HUDEP-2 (cell line): Measurements from ENCODE around the gene GLOD4.
"Not testable (repeated sequence)": the region's sequence is repeated elsewhere in the genome, so short reads cannot be mapped to it uniquely, and the experiment has no call there.

ENCODE experiments used
- DNase-seq, 76 experiments: peaks; one replicate each; lab custom pipeline; 2025; ENCODE audit not compliant: unreplicated experiment in 76 of 76; lab: John Stamatoyannopoulos, UW

GLOD4 gene

DNA sequence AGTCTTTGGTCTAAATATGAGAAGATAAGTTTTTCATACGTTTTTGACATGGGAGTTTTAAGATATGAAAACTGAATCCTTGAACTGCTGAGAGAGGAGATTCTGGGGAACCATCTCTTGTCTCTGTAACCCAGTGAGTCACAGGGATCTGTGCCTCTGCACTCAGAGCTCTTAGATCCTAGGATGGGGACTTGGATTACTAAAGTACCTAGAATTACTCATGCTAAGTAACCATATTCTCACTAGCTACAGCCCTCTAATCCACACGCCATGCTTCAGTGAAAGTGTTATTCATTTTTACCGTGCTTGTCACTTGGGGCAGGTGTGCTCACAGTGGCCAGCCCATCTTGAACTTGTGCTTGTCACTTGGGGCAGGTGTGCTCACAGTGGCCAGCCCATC, 2.1 kb upstream of the GLOD4 start:
- DNase-seq = no peak

DNA sequence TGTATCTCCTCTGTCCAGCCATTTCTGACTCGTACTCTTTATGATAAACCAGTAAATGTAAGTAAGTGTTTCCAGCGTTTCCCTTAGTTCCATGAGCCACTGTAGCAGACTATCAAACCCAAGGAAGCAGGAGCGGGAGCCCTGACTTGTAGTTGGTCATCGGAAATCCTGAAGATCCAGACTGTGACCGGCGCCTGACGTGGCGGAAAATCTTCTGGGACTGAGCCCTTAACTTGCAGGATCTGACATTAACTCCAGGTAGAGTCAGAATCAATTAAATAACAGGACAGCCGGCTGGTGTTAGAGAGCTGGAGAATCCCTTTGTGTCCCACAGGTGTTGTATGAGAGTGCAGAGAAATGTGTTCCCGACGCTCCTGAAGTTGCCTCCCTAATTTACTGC, 4.0 kb downstream of the GLOD4 start:
- DNase-seq = no peak

GRCh38 chr17:774313-774584, 7.8 kb downstream of the GLOD4 start:
- DNase-seq = no peak

DNA sequence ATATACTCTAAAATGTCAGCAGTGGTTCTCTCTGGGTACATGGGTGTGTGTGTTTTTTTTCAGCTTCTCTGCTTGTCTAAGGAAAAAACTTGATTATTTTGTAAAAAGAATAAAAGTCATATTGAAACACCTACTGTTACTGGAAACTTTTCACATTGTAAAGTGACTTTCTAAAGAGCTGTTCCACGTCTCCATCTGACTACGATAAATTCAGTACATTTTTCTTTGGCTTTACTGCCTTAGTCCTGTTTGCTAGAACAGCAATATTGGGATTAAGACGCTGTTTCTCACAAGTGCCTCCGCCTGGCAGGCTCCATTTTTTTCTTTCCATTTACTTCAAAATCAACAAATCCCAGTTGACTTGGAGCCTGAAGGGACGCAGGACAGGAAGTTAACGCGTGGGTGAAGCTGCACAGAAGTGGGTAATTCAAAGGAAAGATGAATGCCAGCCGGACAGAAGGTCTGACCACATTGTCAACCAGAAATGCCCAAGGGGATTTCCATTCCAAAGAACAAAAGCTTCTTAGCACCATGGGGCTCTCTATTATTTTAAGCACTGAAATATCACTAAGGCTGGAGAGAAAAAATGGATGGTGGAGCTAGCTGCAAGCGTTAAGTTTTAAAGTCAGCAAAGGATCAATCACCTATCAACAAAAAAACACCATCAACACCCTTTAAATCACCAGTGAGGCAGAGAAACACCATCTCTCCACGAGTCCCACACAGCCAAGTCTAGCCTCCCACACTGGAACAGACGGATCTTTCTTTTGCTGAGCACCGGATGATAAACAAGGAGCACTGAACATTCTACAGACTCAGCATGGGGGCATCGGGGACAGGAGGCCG, 8.4 kb downstream of the GLOD4 start:
- DNase-seq = no peak

- DNase-seq = no peak
Observed at GRCh38 chr17:773016-773415, 9.1 kb downstream of the GLOD4 start.

GRCh38 chr17:767076-767475, 15.0 kb downstream of the GLOD4 start:
- no peak for DNase-seq

- DNase-seq = no peak
Observed at GRCh38 chr17:760371-760770, 21.7 kb downstream of the GLOD4 start.

- no peak for DNase-seq
Observed at GRCh38 chr17:759964-760363, 22.1 kb downstream of the GLOD4 start.

- not testable (repeated sequence) for DNase-seq
Observed at GRCh38 chr17:756010-756567, 26.0 kb downstream of the GLOD4 start.

GRCh38 chr17:755319-755961, 26.6 kb downstream of the GLOD4 start:
- not testable (repeated sequence) for DNase-seq

- no peak for DNase-seq
Observed at GRCh38 chr17:753418-753817, 28.7 kb downstream of the GLOD4 start.

- peak in 41 of 76 experiments; percentile 4 to 57 (median 29) for DNase-seq
Observed at GRCh38 chr17:752620-753219, 29.4 kb downstream of the GLOD4 start.

GRCh38 chr17:752002-752619, 30.0 kb downstream of the GLOD4 start, which contains the start of gene GEMIN4:
GEMIN4 (minus strand) TSS chr17:752264; CDS start chr17:752142, 122 bp downstream.
- DNase-seq = peak in 74 of 76 experiments; percentile 40 to 95 (median 86)

- peak in 21 of 76 experiments; percentile 3 to 52 (median 27) for DNase-seq
Observed at GRCh38 chr17:751269-752001, 30.6 kb downstream of the GLOD4 start.

DNA sequence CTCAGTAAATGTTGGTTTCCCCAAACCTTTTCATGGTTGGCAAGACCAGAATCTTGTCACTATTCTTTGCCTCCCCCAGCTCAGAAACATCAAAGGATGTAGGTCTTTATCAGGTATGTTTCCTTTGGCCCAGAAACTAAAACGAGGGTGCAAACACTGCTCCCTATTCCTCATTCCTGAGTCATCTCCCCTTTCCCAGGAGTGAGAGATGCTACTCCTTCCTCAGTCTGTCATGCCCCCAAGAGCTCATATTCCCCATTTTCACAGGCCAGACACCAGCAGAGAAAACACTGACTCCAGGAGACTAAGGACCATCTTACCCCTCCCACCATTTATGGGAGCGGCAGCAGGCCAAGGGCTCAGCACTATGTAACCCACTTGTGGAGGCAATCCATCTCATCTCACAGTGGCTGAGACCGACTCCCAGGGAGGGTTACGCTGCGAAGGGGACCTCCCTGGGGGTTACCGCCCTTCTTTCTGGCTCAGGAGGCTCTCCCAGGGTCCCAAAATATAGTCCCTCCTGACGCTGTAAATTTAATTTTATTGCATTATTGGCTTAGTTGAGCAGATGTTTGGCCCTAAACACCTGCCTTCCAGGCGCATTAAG, 31.5 kb downstream of the GLOD4 start:
- no peak for DNase-seq

DNA sequence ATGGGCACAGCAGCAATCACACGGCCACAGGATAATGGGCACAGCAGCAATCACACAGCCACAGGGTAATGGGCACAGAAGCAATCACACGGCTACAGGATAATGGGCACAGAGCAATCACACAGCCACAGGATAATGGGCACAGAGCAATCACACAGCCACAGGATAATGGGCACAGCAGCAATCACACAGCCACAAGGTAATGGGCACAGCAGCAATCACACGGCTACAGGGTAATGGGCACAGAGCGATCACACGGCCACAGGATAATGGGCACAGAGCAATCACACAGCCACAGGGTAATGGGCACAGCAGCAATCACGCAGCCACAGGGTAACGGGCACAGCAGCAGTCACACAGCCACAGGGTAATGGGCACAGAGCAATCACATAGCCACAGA, 32.7 kb downstream of the GLOD4 start:
- not testable (repeated sequence) for DNase-seq

- DNase-seq = not testable (repeated sequence)
Observed at GRCh38 chr17:748604-749003, 33.5 kb downstream of the GLOD4 start.

GRCh38 chr17:746783-747629, 35.1 kb downstream of the GLOD4 start:
- no peak for DNase-seq

GRCh38 chr17:746181-746580, 35.9 kb downstream of the GLOD4 start:
- no peak for DNase-seq
